OCI-LY1 (cell line): ENCODE measurements around the gene GRIPAP1.

ENCODE experiments used
- CTCF ChIP-seq: fragments of 200-600 bp; sonication (generic), shearing (Covaris generic); IDR thresholded peaks from 2 replicates; pipeline ENCODE4 v1.5.1; 2017; ENCODE audit warnings: mild to moderate bottlenecking, antibody characterized with exemption, low read length, moderate library complexity, mixed read lengths
- EZH2 ChIP-seq: fragments of 200-600 bp; sonication (generic), shearing (Covaris generic); IDR thresholded peaks from 2 replicates; pipeline ENCODE4 v1.8.0; 2017; ENCODE audit warnings: borderline replicate concordance, mixed run types, mild to moderate bottlenecking, antibody characterized with exemption, low read length, moderate library complexity, mixed read lengths

GRCh38 chrX:48983896-48984295 is 18.2 kb downstream of the GRIPAP1 start:
- TF ChIP-seq CTCF = no peak
- no peak for TF ChIP-seq EZH2
